Epidermal melanocyte (primary cell): ENCODE data around the gene SOWAHA.

Source experiments
- DNase-seq: peaks from one replicate; pipeline ENCODE4 v3.0.0; 2011; ENCODE audit warnings: low spot score; ENCODE audit not compliant: insufficient read length

Gene SOWAHA

DNA sequence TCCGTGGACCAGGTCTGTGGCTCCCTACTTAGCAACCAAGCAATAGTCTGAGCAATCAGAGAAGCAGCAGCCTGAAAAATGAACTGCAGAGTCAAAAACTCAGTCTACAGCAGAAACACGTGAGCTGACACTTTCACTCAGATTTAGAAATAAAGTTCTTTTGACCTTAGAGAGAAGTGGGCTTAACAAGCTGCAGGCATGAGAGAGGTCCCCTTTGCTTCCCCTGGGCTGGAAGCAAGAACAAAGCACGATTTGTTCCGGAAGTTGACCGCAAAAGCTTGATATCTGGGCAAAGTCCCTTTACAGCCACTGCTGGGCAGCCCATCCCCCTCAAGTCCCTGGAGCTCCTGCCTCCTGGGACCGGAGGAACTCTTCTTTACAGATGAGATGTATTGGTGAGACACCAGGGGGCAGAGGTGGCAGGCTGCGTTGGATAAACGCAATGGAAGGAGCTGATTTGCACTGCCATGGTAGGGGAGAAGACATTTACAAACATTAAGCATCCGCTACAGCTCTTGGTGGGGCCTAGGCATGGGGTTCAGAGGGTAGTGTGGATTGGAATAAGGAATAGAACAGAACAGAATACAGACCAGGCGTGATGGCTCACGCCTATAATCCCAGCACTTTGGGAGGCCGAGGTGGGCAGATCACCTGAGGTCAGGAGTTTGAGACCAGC lies 5.8 kb upstream of the SOWAHA start:
- no peak for DNase-seq

DNA sequence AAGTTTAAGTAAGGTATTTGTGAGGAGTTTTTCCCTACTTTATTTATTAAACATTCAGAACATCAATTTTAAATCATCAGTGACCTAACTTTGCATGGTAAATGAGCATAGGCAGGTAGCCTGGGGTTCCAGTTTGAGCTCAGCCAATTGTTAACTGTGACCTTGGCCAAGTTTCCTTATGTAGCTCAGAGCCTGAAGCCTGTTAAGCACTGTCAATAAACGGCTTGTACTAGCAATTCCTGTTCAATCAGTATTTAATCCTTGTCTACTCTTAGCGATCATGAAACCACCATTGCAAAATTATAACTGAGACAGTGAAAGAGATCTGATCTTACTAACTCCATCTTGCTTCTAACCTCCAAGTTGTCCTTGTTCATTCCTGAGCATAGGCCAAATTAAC lies 4.7 kb upstream of the SOWAHA start:
- no peak for DNase-seq

GRCh38 chr5:132808866-132809265 lies 4.2 kb upstream of the SOWAHA start:
- DNase-seq: no peak

GRCh38 chr5:132810605-132811004 lies 2.5 kb upstream of the SOWAHA start:
- DNase-seq: no peak

DNA sequence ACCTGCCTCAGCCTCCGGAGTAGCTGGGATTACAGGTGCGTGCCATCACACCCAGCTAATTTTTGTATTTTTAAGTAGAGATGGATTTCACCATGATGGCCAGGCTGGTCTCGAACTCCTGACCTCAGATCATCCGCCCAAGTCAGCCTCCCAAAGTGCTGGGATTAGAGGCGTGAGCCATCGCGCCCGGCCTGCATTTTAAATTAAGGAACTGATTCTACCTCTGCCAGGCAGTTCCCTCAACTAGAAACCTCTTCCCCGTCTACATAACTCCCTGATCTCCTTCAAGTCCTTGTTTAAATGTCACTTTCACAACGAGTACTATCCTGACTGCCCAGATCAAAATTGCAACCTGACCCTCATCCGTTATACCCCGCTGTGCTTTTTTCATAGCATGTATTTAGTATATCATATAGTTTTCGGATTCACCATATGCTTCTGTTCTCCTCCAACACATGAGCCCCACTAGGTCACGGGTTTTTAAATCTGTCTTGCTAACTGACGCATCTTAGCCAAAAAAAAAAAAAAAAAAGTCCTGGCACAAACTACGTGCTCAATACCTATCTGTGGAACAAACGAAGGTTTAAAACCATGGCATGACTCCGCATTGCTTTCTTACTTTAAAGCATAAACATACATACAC lies 858 bp upstream of the SOWAHA start:
- DNase-seq: no peak

- DNase-seq: no peak
Measured at GRCh38 chr5:132813599-132814502, 749 bp downstream of the SOWAHA start.

DNA sequence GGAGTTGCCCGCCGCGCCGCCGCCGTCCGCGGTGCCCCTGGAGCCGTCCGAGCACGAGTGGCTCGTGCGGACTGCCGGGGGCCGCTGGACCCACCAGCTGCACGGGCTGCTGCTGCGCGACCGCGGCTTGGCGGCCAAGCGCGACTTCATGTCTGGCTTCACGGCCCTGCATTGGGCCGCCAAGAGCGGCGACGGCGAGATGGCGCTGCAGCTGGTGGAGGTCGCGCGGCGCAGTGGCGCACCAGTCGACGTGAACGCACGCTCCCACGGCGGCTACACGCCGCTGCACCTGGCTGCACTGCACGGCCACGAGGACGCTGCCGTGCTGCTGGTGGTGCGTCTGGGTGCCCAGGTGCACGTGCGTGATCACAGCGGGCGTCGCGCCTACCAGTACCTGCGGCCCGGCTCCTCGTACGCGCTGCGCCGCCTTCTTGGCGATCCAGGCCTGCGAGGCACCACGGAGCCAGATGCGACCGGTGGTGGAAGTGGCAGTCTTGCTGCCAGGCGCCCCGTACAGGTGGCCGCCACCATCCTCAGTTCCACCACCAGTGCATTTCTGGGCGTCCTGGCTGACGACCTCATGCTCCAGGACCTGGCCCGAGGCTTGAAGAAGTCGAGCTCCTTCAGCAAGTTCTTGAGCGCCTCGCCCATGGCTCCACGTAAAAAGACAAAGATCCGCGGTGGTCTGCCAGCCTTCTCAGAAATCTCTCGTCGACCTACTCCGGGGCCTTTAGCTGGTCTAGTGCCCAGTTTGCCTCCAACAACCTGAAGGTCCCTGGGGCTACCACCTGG lies 1.6 kb downstream of the SOWAHA start:
- DNase-seq: no peak

GRCh38 chr5:132815454-132815853 lies 2.4 kb downstream of the SOWAHA start:
- no peak for DNase-seq

DNA sequence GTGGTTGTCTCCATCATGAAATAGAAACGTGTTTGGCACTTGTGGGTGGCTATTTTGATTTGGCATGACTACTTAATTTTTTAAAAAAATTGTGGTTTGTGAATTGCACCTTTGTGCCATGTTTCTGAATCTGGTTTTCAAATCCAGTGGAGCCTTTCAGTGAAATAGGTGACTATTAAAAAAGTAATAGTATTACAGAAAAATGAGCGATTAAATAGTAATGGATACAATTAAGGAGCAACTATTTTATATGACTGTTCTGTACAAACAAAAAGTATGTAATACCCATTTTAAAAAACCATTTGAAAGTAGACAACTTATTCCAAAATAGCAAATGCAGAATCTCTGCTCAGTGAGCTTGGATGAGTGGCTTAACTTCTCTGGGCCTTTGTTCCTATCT lies 3.0 kb downstream of the SOWAHA start:
- no peak for DNase-seq

DNA sequence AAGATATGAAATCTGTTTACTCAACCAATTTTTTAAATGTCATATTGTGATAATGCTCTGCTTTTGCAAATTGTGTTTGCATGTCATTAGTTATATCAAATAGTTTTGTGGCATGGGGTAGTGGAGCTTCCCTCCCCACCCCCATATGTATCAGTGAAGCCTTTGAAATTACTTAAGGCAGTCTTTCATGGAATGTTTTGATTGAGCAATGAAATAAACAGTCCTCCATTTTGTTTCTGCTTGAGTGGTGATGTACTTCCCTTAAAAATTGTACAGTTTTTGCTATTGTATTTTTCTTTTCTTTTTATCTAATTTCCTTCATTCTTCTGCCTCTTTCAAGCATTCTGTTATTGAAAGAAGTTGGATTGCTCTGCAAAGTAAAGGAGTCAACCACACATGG lies 3.5 kb downstream of the SOWAHA start:
- DNase-seq: no peak

- DNase-seq: no peak
Measured at GRCh38 chr5:132817011-132817410, 3.9 kb downstream of the SOWAHA start.

DNA sequence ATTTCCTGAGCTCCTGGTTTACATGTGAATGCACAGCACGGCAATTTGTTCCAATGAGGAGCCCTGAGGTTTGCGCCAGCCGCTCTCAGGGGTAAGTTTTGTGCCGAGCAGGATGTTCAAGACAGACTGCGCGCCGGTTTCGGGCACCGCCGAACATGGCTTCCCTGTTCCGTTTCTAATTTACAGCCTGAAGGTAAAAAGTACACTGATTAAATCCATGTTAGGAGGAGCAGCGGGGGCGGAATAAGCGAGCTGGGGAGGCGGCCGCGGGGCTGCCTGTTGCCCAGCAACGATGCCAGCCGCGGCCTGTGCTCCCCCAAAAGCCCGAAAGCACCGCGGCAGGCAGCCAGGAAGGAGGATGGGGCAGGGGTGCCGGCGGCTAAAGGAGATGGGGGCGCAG lies 6.4 kb downstream of the SOWAHA start:
- DNase-seq: no peak

DNA sequence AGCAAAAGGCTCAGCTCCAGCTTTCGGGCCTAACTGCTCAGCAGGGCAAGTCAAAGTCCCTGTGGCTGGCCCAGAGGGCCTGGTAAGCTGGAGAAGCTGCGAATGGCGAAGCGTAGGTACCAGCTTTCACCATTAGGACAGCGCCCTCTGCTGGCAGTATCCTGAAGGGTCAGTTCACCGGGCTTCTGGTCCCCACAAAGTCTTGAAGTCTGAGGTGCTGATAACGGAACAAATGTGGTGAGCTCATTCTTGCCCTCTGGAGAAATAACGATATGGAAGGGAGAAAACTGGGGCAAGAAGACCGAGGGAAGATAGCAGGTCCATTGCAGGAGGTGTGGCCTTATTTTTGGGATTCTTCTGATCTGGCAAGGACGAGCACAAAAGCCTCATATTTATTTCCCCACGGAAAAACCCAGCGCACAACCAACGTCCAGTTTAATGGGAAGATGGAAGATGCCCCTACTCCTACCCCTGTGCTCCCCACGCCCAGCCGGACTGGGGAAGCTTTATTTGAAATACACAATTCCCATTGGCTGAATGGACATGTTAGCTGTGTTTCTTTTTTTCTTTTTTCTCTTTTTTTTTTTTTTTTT lies 7.2 kb downstream of the SOWAHA start:
- DNase-seq: peak; percentile 98

GRCh38 chr5:132821350-132821749 lies 8.2 kb downstream of the SOWAHA start:
- DNase-seq: no peak

DNA sequence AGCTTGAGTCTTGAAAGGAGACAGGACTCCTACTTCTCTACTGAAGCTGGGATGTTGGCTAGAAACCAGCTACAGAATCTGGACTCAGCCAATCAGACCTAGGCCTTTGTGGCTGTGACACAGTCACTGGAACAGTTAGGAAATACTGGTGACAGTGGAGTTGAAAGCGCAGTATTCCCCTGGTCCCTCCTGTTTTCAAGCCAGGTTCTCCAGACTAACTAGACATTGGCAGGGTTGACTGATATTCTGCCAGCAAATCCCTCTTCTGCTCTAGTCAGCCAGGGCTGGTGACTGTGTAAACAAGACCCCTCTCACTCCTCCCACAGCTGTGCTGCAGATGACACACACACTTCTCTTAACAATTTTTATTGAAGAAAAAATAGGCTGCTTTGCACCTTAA lies 8.7 kb downstream of the SOWAHA start:
- DNase-seq: peak; percentile 77

GRCh38 chr5:132822650-132823480 lies 9.8 kb downstream of the SOWAHA start:
- no peak for DNase-seq

DNA sequence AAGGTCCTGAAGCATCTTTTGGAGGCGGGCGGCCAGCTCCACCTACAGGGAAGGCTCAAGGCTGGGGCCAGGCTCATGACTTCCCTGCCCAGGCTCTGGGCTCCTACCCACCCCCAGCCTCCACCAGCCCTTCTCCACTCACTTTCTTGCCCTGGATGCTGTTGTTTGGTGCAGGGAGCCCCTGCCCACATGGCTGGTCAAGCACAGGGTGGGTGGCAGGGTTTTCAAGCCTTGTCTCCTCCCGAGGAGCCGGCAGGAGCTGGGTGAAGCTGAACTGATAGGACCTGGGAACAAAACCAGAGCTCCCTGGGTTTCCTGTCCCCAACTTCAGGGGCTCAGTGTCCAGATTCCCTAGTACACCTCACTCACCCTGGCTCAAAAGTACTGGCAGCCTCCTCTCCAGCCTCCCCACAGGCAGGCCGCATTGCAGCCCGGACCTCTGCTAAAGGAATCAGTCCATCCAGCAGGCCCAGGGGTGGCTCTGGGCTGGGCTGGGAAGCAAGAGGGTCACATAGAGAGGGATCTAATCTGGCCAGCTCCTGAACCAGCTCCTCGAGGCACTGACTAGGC lies 10.5 kb downstream of the SOWAHA start:
- DNase-seq: no peak

- DNase-seq: no peak
Measured at GRCh38 chr5:132824426-132824825, 11.3 kb downstream of the SOWAHA start.

DNA sequence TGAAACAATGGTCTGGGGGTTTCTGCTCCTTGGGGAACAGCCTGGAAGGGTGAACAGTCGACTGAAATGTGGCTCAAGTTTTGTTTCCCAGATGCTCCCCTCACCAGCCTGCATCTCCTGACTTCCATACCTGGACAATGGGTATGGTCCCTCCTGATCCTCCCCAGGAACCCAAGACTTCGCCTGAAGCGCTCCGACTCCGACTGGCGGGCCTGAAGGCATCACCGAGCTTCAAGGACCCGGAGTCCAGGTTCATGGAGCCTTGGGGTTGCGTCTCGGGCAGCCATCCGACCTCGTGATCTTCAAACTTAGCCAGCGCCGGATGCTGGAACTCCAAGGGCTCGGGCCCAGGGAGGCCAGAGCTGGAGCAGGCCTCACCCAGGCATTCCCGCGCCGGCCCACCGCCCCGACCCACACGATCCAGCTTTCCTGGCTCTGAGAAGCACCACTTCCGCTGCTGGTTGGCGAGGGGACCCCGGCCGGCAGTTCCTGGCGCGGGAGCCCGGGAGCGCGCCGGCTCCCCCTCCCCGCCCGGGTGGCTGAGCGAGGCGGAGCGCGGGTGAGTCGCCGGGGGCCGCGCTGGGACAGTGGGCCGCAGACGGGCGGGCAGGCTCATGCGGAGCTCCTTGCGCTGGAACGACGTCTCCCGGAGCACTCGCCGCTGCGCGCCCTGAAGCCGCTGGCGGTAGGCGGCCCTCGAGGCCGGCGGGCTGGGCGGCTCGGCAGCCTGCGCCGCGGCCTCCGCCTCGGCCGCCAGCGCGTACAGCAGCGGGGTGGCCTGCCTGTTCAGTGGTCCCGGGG lies 12.1 kb downstream of the SOWAHA start:
- no peak for DNase-seq
